HG03280 (cell line): ENCODE data around the gene WWP2.
"Not testable (repeated sequence)": the region's sequence is repeated elsewhere in the genome, so short reads cannot be mapped to it uniquely, and the experiment has no call there.

Experiments
- ATAC-seq: cut with Tn5 transposase; IDR thresholded peaks from one replicate; pipeline ENCODE4 v1.9.1; 2021; ENCODE audit warnings: mild to moderate bottlenecking, moderate library complexity; ENCODE audit not compliant: unreplicated experiment

Gene WWP2

GRCh38 chr16:69793526-69793925 lies 31.4 kb downstream of the WWP2 start:
- no peak for ATAC-seq

GRCh38 chr16:69794486-69794885 lies 32.4 kb downstream of the WWP2 start:
- ATAC-seq = no peak

DNA sequence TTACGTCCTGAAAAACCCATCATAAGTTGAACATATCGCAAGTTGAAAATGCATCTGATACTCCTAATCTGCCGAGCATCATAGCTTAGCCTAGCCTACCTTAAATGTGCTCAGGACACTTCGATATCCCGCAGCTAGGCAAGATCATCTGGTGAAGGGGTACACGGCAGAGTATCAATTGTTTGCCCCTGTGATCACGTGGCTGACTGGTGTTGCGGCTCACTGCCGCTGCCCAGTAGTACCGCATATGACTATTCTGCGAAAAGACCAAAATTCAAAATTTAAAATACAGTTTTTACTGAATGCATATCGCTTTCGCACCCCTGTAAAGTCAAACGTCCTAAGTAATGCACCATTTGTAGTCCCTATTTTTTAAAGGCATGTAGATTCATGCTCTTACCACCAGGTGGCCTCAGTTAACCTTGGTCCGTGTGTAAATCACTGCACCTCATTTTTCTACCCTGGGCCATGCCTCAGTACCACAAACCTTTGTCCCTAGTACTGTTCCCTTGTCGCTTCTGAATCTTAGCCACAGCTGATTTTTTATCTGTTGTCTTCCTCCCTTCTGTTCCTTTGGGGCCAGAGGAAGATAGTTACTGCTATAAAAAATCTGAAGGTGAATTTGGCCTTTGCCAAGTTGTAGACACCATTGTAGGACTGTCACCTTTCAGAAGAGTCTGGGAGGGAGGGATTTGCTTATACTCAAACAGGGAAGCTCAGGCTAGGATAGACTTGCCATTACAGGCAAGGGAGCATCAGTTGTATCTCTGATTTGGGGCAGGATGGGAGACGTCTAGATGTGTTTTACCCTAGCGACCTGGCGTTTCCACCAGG lies 34.4 kb downstream of the WWP2 start:
- no peak for ATAC-seq

- ATAC-seq = no peak
Observed at GRCh38 chr16:69798466-69798865, 36.3 kb downstream of the WWP2 start.

GRCh38 chr16:69799611-69800031 lies 37.5 kb downstream of the WWP2 start:
- ATAC-seq = no peak

GRCh38 chr16:69804297-69804696 lies 42.2 kb downstream of the WWP2 start:
- no peak for ATAC-seq

- not testable (repeated sequence) for ATAC-seq
Observed at GRCh38 chr16:69806776-69807175, 44.6 kb downstream of the WWP2 start.

DNA sequence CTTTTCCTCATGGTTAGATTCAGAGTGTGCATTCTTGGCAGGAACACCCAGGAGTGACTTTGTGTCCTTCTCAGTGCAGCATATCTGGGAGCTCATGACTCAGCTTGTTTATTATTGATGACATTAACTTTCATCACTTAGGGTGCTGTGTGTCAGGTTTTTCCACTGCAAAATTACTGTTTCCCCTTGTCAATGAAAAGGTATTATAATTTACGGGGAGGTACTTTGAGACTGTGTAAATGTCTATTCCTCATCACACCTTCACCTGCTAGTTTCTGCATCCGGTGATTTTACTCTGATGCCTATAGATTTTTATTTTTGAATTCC lies 50.5 kb downstream of the WWP2 start:
- ATAC-seq = no peak

- no peak for ATAC-seq
Observed at GRCh38 chr16:69814078-69814477, 51.9 kb downstream of the WWP2 start.

DNA sequence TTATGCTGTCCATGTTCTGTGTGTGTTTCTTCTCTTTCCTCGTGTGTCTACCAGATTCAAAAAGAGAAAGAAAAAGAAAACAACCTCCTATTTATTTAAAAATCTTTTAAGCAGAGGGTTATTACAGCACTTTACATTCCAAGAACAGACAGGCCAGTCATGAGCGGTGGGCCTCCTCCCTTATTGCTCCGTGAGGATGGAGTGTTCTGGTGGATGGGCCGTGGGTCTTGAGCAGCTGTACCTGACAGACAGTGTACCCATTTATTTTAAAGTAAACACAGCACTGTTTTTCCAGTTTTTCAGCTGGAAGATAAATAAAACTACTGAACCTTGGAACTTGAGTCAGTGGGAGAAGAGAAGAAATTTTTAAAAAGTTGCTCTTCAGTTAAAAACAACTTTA lies 52.4 kb downstream of the WWP2 start:
- no peak for ATAC-seq

- not testable (repeated sequence) for ATAC-seq
Observed at GRCh38 chr16:69815216-69815883, 53.2 kb downstream of the WWP2 start.

- ATAC-seq = no peak
Observed at GRCh38 chr16:69816996-69817395, 54.9 kb downstream of the WWP2 start.

- no peak for ATAC-seq
Observed at GRCh38 chr16:69818891-69819545, 56.9 kb downstream of the WWP2 start.

DNA sequence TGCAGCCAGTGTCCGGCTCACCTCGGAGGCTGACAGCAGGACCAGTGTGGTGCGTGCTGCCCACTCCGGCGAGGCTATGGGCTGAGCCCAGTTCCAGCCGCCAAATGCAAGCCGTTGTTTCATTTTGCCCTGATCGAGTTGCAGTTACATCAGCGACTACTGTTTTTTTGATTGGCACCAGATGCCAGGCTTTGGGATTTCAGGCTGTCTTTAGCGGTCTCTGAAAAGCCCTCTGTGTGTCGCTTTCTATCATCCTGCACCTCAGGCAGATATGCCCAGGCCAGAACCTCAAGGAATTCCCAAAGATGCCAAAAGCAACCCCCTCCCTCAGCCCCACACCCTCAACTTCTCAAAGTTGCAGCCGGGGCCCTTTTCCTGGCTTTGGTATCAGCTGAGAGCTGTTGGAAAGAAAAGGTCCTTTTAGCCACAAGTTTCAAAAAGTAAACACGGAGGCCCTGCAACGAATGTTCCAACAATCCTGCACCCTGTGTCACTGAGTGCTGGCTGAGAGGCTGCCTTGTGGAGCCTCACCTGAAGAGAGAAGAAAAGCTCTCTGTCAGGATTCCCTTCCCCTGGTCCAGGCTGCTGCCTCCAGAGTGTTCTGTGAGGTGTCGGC lies 58.9 kb downstream of the WWP2 start:
- no peak for ATAC-seq

DNA sequence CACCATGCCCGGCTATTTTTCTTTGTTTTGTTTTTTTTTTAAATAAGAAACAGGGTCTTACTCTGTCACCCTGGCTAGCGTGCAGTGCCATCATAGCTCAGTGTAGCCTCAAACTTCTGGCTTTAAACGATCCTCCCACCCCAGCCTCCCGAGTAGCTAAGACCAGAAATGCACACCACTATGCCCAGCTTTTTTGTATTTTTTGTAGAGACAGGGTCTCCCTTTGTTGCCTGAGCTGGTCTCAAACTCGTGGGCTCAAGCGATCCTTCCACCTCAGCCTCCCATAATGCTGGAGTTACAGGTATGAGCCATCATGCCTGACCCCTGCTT lies 59.7 kb downstream of the WWP2 start:
- no peak for ATAC-seq

DNA sequence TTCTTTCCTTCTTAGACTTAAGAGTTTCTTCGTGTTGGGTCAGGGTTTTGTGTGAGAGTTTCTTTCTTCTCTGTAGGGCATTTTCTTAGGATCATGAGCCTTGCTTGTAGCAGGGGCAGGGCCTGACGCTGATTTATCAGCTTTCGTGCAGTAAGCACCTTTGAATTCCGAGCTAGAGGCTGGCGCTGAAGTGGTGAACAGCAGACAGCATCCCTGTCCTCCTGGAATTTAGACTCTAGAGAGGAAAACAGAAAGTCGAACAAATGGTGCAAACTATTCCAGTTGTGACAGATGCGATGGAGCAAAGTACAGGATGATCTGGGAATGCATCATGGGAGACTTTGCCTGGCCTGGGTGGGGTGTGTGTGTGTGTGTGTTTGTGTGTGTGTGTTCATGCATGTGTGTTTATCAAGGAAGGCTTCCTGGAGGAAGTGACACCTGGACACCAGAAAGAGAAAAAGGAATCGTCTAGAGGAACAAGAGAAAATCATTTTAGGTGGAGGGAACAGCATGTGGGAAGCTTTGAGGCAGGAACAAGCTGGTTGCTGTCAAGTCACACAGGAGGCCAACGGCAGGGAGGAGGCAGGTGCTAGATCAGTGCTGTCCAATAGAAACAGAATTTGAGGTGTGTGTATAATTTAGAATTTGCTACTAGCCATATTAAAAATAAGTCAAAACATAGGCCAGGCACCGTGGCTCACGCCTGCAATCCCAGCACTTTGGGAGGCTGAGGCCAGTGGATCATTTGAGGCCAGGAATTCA lies 60.2 kb downstream of the WWP2 start:
- ATAC-seq = no peak

DNA sequence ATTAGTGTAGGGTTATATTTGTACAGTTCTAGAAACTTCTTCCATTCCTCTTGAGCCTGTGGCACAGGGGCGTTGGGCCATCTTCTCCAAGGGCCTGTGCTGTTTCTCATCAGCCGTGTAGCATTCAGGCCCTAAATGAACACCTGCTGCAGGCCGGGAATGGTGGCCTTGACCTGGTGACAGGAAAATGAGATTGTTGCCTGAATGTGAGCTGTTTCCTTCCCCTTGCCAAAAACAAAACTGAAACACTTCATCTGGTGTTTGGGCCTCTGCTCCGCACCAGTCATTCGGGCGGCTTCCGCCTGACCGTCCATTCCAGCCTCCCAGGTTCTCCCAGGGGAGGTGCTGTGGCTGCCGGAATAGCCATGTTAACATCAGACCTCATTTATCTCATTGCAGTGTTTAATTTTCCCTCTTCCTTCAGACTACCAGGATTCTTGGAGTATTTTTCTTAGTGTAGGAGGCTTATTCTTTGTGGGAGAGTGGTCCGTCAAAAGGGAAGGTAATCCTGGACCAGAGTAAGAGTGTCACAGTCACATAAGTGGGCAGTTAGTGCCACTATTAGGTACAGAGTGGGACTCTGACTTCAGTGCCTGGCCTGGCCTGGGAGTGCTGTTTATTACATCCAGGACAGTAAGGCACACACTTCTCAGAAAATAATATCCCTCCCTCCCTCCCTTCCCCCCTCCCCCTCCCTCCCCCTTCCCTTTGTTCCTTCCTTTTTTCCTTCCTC lies 61.9 kb downstream of the WWP2 start:
- peak; percentile 84 for ATAC-seq

DNA sequence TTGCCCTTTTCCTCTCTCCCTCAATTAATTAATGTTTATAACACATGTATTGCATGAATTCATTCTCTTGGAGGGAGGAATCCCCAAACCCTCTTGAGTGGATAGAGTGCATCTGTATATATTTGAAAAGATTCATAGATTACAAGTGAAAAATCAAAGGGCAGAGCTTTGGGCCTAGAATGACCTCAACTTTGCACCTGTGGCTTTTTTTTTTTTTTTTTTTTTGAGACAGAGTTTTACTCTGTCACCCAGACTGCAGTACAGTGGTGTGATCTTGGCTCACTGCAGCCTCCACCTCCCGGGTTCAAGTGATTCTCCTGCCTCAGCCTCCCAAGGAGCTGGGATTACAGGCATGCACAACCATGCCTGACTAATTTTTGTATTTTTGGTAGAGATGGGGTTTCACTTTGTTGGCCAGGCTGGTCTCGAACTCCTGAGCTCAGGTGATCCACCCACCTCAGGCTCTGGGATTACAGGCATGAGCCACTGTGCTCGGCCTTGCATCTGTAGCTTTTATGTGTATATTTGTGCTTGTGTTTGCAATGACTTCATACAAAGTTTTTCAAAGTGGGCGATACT lies 62.5 kb downstream of the WWP2 start:
- ATAC-seq = not testable (repeated sequence)

DNA sequence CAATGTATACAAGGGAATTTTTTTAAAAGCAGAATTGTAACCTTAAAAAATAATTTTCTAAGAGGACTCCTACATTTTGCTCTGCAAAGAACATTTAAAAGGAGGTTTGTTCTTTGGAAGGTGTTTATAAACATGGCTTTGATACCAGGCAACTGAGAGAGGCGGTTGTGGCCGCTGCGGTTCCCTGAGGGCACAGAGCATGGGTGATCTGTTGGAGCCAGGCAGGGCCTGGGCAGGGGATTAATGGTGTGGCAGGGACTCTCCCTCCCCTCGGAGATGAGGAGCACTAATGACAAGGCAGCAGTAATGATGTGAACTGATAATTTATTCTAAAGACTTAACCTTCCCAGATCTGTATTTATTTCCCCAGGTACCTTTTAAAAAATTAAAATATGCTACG lies 65.4 kb downstream of the WWP2 start:
- ATAC-seq = no peak

- no peak for ATAC-seq
Observed at GRCh38 chr16:69829338-69829737, 67.2 kb downstream of the WWP2 start.
